Adrenal gland (tissue), 12 donors: Measurements from ENCODE around the gene GPI. TPM values are rescaled to one million over a fixed set of nuclear protein-coding genes. Genes with fewer than 3 reads are reported as not detected.
A peak's percentile ranks its signal among the peaks of the same experiment; 100 is the strongest.

ENCODE experiments used
- DNase-seq, 7 donors: peaks; one replicate each; pipeline ENCODE4 v3.0.0-alpha.2; 2019 to 2020
- H3K27ac ChIP-seq, 5 donors: fragments of 200-600 bp; sonication (generic) in 4 of 5; 1 replicate in 3 of 5; 2 replicates in 2 of 5; pipeline versions ENCODE4 v1.5.1 to v1.8.0; 2016 to 2020; ENCODE audit warnings: mild to moderate bottlenecking in 1 of 5
- H3K27me3 ChIP-seq: fragments of 200-600 bp; 2 replicates; pipeline ENCODE4 v1.8.0; 2021
- H3K36me3 ChIP-seq, 2 donors: fragments of 200-600 bp; replicated peaks in 1 of 2; 1 replicate in 1 of 2; 2 replicates in 1 of 2; pipeline versions ENCODE4 v1.5.1 to v1.8.0; 2018 to 2022
- H3K4me1 ChIP-seq, 2 donors: fragments of 200-600 bp; replicated peaks in 1 of 2; 1 replicate in 1 of 2; 2 replicates in 1 of 2; pipeline versions ENCODE4 v1.5.1 to v1.8.0; 2018 to 2021
- H3K4me3 ChIP-seq, 4 donors: fragments of 200-600 bp; sonication (generic) in 3 of 4; one replicate each; pipeline ENCODE4 v1.5.1; 2016 to 2018
- H3K9me3 ChIP-seq, 3 donors: fragments of 200-600 bp; sonication (generic) in 1 of 3; replicated peaks in 1 of 3; 1 replicate in 2 of 3; 2 replicates in 1 of 3; pipeline versions ENCODE4 v1.5.1 to v1.8.0; 2016 to 2021
- POLR2A ChIP-seq, 2 donors: fragments of 450-650 bp; IDR thresholded peaks; one replicate each; pipeline ENCODE4 v1.6.1; 2017; ENCODE audit warnings: antibody characterized with exemption in 2 of 2, mild to moderate bottlenecking in 2 of 2, moderate library complexity in 1 of 2
- WGBS, 4 donors: extraction: QIAGEN DNeasy Blood & Tissue Kit in 2 of 4; methylation state at CpG; one replicate each; pipeline versions ENCODE4 v1.1.5 to v1.1.7; 2013 to 2017; 5-methylcytosine and 5-hydroxymethylcytosine counted together
- intact Hi-C, 2 donors: fragments of 100-400 bp; cut with DNase I; formaldehyde crosslinking; loops; one replicate each; pipeline versions ENCODE4 v1.14.1 to v1.15.0; 2022 to 2023
- polyA plus RNA-seq, 3 donors: library from polyadenylated mRNA; stranded (reverse); fragments of 200-250 nt in 2 of 3; fragments of 350-450 nt in 1 of 3; fragmentation: Illumina TruSeq in 1 of 3; extraction: RNeasy Lipid Tissue Mini Kit (QIAGEN cat#74804) in 1 of 3; gene quantifications; one replicate each; pipeline ENCODE4 v1.2.3, GENCODE V29; 2013 to 2014
- total RNA-seq, 9 donors: library from RNA; depleted of rRNA in 4 of 9; stranded (reverse); fragments of >200 nt in 4 of 9; fragments of 120-200 nt in 1 of 9; fragmentation: NEBNext Ultra II Directional in 1 of 9; extraction: Animal tissue kit (Norgen Biotek cat#: 25700) in 1 of 9; gene quantifications; one replicate each; pipeline versions ENCODE4 v1.1.0 to v1.2.4, GENCODE V29; 2013 to 2023
- TF ChIP-seq, protein P1 (sequence below), 6 experiments: fragments of 450-650 bp in 4 of 6; fragments of 200-600 bp in 2 of 6; sonication (generic) in 1 of 6; IDR thresholded peaks; 1 replicate in 5 of 6; 2 replicates in 1 of 6; pipeline versions ENCODE4 v1.5.1 to v1.8.0; 2016 to 2021; ENCODE audit warnings: antibody characterized with exemption in 6 of 6, mild to moderate bottlenecking in 2 of 6, moderate library complexity in 1 of 6
- donor health status: healthy with polysubstance abuse.
- donor health status: Bipolar disorder and iron deficiency.
- donor health status: DM: yes; HTN: yes; CAD: no.
- donor health status: DM: no; HTN: no; CAD: no.
- donor health status: DM: no; HTN: no; CAD: no.
- donor health status: DM: yes; HTN: yes; CAD: no.

The GPI gene
- total and polyA plus RNA-seq, 12 donors: 81.7 to 680 (median 443) TPM

DNA sequence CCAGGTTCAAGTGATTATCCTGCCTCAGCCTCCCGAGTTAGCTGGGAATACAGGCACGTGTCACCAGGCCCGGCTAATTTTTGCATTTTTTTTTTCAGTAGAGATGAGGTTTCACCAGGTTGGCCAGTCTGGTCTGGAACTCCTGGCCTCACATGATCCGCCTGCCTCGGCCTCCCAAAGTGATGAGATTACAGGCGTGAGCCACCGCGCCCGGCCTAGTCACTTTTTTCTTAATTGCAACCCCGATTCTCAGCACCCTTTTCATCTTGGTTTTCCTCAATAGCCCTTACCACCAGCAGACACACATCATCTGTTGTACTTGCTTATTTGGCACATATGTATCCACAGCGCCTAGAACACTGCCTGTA is 550 bp upstream of the GPI start:
- H3K36me3 ChIP-seq: peaks cover 0 to 24% of the 10 kb centered on the region in 2 donors
- H3K9me3 ChIP-seq: no peaks in the 10 kb centered on the region
- peak overlapping the region in 4 of 5 donors; percentile 34 to 94 (median 88) for H3K27ac ChIP-seq
- no peak for DNase-seq
- peaks cover 29 to 39% of the 10 kb centered on the region in 2 donors for H3K4me1 ChIP-seq
- 74 to 76% (median 75%) methylated on average over 11 of the region's 11 CpGs for WGBS, 4 donors
- TF ChIP-seq, protein P1, sequence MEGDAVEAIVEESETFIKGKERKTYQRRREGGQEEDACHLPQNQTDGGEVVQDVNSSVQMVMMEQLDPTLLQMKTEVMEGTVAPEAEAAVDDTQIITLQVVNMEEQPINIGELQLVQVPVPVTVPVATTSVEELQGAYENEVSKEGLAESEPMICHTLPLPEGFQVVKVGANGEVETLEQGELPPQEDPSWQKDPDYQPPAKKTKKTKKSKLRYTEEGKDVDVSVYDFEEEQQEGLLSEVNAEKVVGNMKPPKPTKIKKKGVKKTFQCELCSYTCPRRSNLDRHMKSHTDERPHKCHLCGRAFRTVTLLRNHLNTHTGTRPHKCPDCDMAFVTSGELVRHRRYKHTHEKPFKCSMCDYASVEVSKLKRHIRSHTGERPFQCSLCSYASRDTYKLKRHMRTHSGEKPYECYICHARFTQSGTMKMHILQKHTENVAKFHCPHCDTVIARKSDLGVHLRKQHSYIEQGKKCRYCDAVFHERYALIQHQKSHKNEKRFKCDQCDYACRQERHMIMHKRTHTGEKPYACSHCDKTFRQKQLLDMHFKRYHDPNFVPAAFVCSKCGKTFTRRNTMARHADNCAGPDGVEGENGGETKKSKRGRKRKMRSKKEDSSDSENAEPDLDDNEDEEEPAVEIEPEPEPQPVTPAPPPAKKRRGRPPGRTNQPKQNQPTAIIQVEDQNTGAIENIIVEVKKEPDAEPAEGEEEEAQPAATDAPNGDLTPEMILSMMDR (IDR thresholded peaks at IDR 0.05): no peak
- TF ChIP-seq POLR2A (IDR thresholded peaks at IDR 0.05): no peak
- peak overlapping the region in 2 of 4 donors; percentile 76 to 96 for H3K4me3 ChIP-seq
- H3K27me3 ChIP-seq: no peaks in the 10 kb centered on the region
- intact Hi-C loops: no loop called here

DNA sequence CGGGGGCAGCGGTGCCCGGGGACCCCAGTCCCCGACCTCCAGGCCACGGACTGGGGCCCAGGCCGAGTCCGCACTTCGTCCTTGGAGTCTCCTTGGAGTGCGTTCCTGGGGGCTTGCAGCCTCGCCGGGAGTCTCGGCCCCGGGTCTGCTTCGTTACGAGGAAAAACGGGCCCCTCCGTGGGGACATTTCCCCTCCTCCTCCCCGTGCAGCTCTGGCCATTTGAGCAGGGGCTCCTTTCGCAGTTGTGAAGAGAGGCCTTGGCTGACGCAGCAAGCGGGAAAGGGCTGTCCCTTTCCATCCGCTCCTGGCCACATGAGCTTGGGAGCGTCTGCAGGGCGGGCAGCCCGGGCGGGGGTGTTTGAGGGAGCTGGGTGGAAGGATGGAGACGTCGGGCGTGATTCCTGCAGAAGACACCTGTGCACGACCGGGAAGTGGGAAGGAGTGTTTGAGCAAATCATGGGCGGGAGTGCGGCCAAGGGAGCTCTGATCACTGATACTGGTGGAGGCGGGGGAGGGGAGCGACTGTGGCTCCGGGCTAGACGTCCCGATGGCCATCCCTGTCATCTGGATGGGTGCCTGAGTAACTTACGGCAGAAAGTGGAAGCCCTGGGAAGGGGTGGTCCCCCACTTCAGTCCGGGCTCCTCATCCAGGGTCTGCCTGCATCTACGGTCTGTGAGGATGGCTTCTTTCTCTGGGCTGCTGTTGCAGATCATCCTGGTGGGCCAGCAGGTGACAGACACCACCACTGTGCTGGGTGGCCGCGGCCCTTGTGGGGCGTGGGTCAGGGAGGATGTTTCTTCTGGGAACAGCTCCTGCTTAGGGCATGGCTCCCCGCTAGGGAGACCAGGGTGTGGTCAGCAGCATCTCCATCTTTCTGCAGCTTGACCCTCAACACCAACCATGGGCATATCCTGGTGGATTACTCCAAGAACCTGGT is 736 bp downstream of the GPI start:
- Histone ChIP-seq H3K36me3 (peaks cover 0 to 37% of the 10 kb centered on the region in 2 donors), H3K27me3 (no peaks in the 10 kb centered on the region), H3K4me3 (peak overlapping the region; percentile 54 to 96 (median 75)), H3K27ac (peak overlapping the region; percentile 81 to 94 (median 90)), H3K4me1 (peaks cover 41 to 47% of the 10 kb centered on the region in 2 donors), H3K9me3 (no peaks in the 10 kb centered on the region)
- 0 to 7% (median 4%) methylated on average over 11 to 45 of the region's 45 CpGs for WGBS, 4 donors
- intact Hi-C loops: no loop called here
- peak; percentile 59 to 81 (median 75) for DNase-seq
- TF ChIP-seq POLR2A (IDR thresholded peaks at IDR 0.05): no peak
- TF ChIP-seq, protein P1 (IDR thresholded peaks at IDR 0.05): no peak

DNA sequence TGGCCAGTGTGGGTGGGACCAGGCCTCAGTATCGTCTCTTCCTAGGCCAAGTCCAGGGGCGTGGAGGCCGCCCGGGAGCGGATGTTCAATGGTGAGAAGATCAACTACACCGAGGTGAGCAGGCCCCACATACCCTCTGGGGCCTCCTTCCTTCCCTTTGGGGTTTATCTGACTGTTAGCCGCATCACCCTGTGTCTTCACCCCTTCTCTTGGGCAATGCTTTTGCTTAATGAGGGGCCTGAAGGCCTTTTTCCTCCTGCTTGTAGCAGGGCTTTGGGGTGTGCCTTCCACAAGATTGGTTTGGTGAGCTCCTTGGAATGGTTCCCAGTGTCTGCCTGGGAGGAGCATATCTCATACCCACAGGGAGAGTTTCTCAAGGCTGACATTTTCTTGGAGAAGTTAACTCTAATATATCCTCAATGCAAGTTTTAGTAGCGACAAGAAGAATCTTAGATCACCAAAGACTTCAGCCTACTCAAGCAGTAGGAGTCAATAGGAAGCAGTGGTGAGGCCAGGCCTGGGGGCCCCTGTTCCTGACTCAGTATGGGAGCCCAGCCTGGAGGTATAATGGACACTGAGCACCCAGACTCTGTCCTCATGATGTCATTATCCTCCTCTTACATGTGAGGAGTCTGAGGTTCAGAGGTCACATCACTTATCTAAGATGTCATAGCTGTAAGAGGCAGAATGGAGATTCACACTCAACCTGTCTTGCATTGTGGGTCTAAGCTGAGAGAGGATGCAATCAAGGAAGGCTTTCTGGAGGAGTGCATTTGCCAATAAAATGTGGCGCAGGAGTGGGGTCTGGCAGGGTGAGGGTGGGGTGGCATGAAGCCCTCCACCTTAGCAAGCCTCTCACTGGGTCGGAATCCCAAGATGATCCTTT is 2.0 kb downstream of the GPI start:
- Histone ChIP-seq H3K9me3 (no peaks in the 10 kb centered on the region), H3K27me3 (no peaks in the 10 kb centered on the region), H3K4me1 (peaks cover 43 to 56% of the 10 kb centered on the region in 2 donors), H3K27ac (peak overlapping the region; percentile 81 to 94 (median 90)), H3K36me3 (peaks cover 0 to 47% of the 10 kb centered on the region in 2 donors), H3K4me3 (peak overlapping the region in 1 of 4 donors; percentile 96)
- 50 to 61% (median 51%) methylated on average over 4 to 10 of the region's 10 CpGs for WGBS, 4 donors
- DNase-seq: peak; percentile 61 to 91 (median 81)
- TF ChIP-seq POLR2A (IDR thresholded peaks at IDR 0.05): peak in 1 of 2 donors; percentile 44
- TF ChIP-seq, protein P1 (IDR thresholded peaks at IDR 0.05): no peak
- intact Hi-C loops: no loop called here

DNA sequence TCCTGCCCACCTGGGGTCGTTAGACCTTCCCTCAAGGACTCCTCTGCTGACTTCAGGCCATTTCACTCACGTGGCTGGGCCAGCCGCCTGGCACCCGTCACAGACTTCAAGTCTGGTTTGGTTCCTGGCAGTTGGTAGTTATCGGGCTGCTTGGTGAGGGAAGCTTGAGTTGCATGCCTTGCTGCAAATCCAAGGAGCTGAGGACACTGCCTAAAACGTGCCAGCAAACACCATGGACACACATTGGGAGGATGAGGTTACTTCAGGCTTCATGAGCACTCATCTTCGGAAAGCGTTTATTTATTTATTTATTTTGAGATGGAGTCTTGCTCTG is 2.6 kb downstream of the GPI start:
- Histone ChIP-seq H3K27me3 (no peaks in the 10 kb centered on the region), H3K27ac (peak overlapping the region in 4 of 5 donors; percentile 85 to 94 (median 90)), H3K36me3 (peaks cover 0 to 53% of the 10 kb centered on the region in 2 donors), H3K4me3 (no peak overlapping the region), H3K9me3 (no peaks in the 10 kb centered on the region), H3K4me1 (peaks cover 43 to 56% of the 10 kb centered on the region in 2 donors)
- peak in 2 of 7 donors; percentile 36 to 55 for DNase-seq
- WGBS, 4 donors: 38 to 61% (median 58%) methylated on average over 4 to 8 of the region's 8 CpGs
- TF ChIP-seq, protein P1 (IDR thresholded peaks at IDR 0.05): no peak
- peak in 1 of 2 donors; percentile 13 for TF ChIP-seq POLR2A (IDR thresholded peaks at IDR 0.05)
- intact Hi-C loops: no loop called here
